H1 (cell line): ENCODE data around the gene SLC25A22.

Source experiments
- ATF3 ChIP-seq: IDR thresholded peaks from 2 replicates; pipeline ENCODE4 v1.6.1; 2011; ENCODE audit warnings: low read depth, mild to moderate bottlenecking, low read length; ENCODE audit not compliant: insufficient read depth
- CEBPB ChIP-seq: IDR thresholded peaks from 2 replicates; pipeline ENCODE4 v1.6.1; 2012; ENCODE audit warnings: low read depth, low read length
- CTCF ChIP-seq, 3 experiments: IDR thresholded peaks; 1 replicate in 2 of 3; 2 replicates in 1 of 3; pipeline versions ENCODE4 v1.5.1 to v1.6.1; 2011; ENCODE audit warnings: low read length in 3 of 3, mild to moderate bottlenecking in 3 of 3, inconsistent platforms in 2 of 3, low read depth in 1 of 3, moderate library complexity in 1 of 3; ENCODE audit not compliant: insufficient read depth in 1 of 3; ENCODE audit errors: control extremely low read depth in 1 of 3
- E2F6 ChIP-seq: IDR thresholded peaks from 2 replicates; pipeline ENCODE4 v1.6.1; 2012; ENCODE audit warnings: inconsistent platforms
- EGR1 ChIP-seq: IDR thresholded peaks from 2 replicates; pipeline ENCODE4 v1.6.1; 2011; ENCODE audit warnings: low read depth, low read length, borderline replicate concordance
- MAX ChIP-seq: IDR thresholded peaks from 2 replicates; pipeline ENCODE4 v1.6.1; 2012; ENCODE audit warnings: inconsistent platforms
- POLR2A ChIP-seq, 2 experiments: IDR thresholded peaks; 1 replicate in 1 of 2; 2 replicates in 1 of 2; pipeline ENCODE4 v1.6.1; 2011; ENCODE audit warnings: low read depth in 2 of 2, low read length in 2 of 2, mild to moderate bottlenecking in 2 of 2; ENCODE audit errors: control extremely low read depth in 1 of 2
- POLR2AphosphoS5 ChIP-seq: IDR thresholded peaks from 2 replicates; pipeline ENCODE4 v1.6.1; 2011; ENCODE audit warnings: low read depth, low read length
- RBBP5 ChIP-seq: IDR thresholded peaks from 2 replicates; pipeline ENCODE4 v1.7.1; 2012; ENCODE audit warnings: low read depth, mild to moderate bottlenecking, inconsistent platforms, low read length, moderate library complexity, borderline replicate concordance
- RXRA ChIP-seq: IDR thresholded peaks from 2 replicates; pipeline ENCODE4 v1.6.1; 2011; ENCODE audit warnings: low read depth, mild to moderate bottlenecking, low read length, moderate library complexity; ENCODE audit not compliant: insufficient read depth
- SIN3A ChIP-seq, 2 experiments: IDR thresholded peaks in 1 of 2; conservative IDR thresholded peaks in 1 of 2; 2 replicates each; pipeline ENCODE4 v1.6.1; 2011 to 2012; ENCODE audit warnings: low read length in 2 of 2, improper control_type of control experiment in 1 of 2, low read depth in 1 of 2, mild to moderate bottlenecking in 1 of 2
- SUZ12 ChIP-seq: fragments of 200-600 bp; sonication (generic); IDR thresholded peaks from 2 replicates; pipeline ENCODE4 v1.6.1; 2012; ENCODE audit warnings: mild to moderate bottlenecking, inconsistent platforms, low read length, moderate library complexity, mixed read lengths
- USF2 ChIP-seq: IDR thresholded peaks from 2 replicates; pipeline ENCODE4 v1.6.1; 2011; ENCODE audit warnings: low read length, improper control_type of control experiment
- ZNF274 ChIP-seq: IDR thresholded peaks from 2 replicates; pipeline ENCODE4 v1.7.0; 2012; ENCODE audit warnings: low read length, borderline replicate concordance; ENCODE audit errors: extremely low read depth

GRCh38 chr11:821512-822371 lies 23.7 kb upstream of the SLC25A22 start:
- TF ChIP-seq MAX (no peak), ZNF274 (no peak), RXRA (no peak), EGR1 (no peak), RBBP5 (no peak), CTCF (IDR thresholded peaks at IDR 0.05; ENCODE audit: control extremely low read depth in 1 of 3, insufficient read depth in 1 of 3, low read depth in 1 of 3, low read length in 3 of 3) (no peak), ATF3 (no peak), POLR2AphosphoS5 (no peak), SIN3A (conservative IDR thresholded peaks at IDR 0.05 in 1 of 2, IDR thresholded peaks at IDR 0.05 in 1 of 2; ENCODE audit: low read depth in 1 of 2, low read length in 2 of 2) (no peak), E2F6 (no peak), USF2 (no peak), POLR2A (IDR thresholded peaks at IDR 0.05; ENCODE audit: control extremely low read depth in 1 of 2, low read depth in 2 of 2, low read length in 2 of 2) (no peak), SUZ12 (no peak), CEBPB (no peak)
